ENCODE data around the gene BTBD7. TPM values are rescaled to one million over a fixed set of nuclear protein-coding genes. Genes with fewer than 3 reads are reported as not detected.
"Not testable (repeated sequence)": the region's sequence is repeated elsewhere in the genome, so short reads cannot be mapped to it uniquely, and the experiment has no call there.

BTBD7 gene, protein sequence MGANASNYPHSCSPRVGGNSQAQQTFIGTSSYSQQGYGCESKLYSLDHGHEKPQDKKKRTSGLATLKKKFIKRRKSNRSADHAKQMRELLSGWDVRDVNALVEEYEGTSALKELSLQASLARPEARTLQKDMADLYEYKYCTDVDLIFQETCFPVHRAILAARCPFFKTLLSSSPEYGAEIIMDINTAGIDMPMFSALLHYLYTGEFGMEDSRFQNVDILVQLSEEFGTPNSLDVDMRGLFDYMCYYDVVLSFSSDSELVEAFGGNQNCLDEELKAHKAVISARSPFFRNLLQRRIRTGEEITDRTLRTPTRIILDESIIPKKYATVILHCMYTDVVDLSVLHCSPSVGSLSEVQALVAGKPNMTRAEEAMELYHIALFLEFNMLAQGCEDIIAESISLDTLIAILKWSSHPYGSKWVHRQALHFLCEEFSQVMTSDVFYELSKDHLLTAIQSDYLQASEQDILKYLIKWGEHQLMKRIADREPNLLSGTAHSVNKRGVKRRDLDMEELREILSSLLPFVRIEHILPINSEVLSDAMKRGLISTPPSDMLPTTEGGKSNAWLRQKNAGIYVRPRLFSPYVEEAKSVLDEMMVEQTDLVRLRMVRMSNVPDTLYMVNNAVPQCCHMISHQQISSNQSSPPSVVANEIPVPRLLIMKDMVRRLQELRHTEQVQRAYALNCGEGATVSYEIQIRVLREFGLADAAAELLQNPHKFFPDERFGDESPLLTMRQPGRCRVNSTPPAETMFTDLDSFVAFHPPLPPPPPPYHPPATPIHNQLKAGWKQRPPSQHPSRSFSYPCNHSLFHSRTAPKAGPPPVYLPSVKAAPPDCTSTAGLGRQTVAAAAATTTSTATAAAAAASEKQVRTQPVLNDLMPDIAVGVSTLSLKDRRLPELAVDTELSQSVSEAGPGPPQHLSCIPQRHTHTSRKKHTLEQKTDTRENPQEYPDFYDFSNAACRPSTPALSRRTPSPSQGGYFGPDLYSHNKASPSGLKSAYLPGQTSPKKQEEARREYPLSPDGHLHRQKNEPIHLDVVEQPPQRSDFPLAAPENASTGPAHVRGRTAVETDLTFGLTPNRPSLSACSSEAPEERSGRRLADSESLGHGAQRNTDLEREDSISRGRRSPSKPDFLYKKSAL
- 19.5 and 20.3 TPM in 2 replicates for total RNA-seq (2012; rRNA removed)

DNA sequence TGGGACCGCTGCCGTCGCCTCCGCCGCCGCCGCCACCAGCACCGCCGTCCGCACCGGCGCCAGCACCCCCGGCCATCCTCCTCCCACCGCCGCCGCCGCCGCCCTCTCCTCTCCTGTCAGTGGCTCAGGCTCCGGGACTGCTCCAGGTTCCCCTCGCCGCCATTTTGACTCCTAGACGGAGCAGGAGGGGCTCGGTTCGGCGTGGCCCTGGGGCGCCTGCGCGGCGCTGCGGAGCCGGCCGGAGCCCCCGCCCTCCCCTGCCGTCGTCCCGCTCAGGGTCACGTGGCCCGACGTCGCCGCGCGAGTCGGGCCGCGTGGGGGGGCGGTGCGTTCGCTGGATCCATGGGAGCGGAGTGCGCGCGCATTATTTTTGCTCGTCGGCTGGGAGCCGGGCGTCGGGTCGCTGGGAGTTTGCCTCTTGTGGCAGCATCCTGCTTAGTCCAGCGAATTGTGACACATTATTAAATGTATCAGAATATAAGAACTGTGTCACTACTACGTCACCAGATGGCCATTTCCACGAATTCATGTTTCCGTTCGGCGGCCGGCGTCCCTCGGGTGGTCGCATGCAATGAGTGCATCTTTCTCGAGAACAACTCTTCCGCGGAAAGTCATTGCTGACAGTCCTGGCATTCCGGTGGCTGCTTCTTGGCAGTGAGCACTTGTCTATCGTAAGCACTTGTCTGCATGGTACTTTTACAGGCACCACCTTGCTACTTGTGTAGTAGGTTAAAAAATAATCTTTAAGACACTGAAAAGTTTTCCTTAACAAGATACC, at the start of gene BTBD7:
Gene BTBD7, minus strand, starts transcription at position 184 of the 778 bp plus-strand sequence. CDS start 36,985 bp downstream, outside the sequence.
- Histone ChIP-seq H3K9me3 (replicated peaks; ENCODE audit: low read length) (no peaks in the 10 kb centered on the region), H3K36me3 (ENCODE audit: insufficient read depth, low read length) (no peaks in the 10 kb centered on the region), H3K27me3 (ENCODE audit: control insufficient read depth, insufficient read depth, low read length) (no peaks in the 10 kb centered on the region), H3K9ac (ENCODE audit: low read depth, low read length) (peak within 1 kb of the TSS; percentile 77), H3K4me3 (ENCODE audit: low read length) (peak within 1 kb of the TSS; percentile 73), H3K4me2 (ENCODE audit: low read length) (peak within 1 kb of the TSS; percentile 87), H3K4me1 (ENCODE audit: control insufficient read depth, insufficient read depth, low read length) (peaks cover 15% of the 10 kb centered on the region)

DNA sequence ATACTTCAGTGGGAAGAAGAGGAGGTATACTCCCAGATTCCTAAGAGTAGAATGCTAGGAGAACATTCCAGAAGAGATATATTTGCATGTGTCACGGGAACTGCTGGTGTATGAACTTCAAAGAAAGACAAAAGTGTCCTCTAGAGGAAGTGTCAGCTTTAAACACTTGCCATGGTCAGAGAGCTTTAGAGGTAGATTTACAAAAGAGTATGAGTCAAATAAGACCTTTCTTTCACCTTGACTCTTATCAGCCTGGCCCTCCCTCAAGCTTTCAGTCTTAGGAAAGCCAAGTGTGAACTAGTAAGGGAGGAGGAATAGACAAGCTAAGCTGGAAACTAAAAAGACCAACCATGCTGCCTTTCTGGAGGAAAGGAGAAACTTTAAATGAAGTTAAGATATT, 48.8 kb upstream of the BTBD7 start:
- H3K27me3 ChIP-seq (ENCODE audit: control insufficient read depth, insufficient read depth, low read length) = peaks cover 2% of the 10 kb centered on the region
- H3K4me2 ChIP-seq (ENCODE audit: low read length) = no peak overlapping the region
- H3K9ac ChIP-seq (ENCODE audit: low read depth, low read length) = no peak overlapping the region
- no peaks in the 10 kb centered on the region for H3K9me3 ChIP-seq (replicated peaks; ENCODE audit: low read length)
- H3K36me3 ChIP-seq (ENCODE audit: insufficient read depth, low read length) = no peaks in the 10 kb centered on the region
- H3K4me3 ChIP-seq (ENCODE audit: low read length) = no peak overlapping the region
- H3K4me1 ChIP-seq (ENCODE audit: control insufficient read depth, insufficient read depth, low read length) = no peaks in the 10 kb centered on the region

DNA sequence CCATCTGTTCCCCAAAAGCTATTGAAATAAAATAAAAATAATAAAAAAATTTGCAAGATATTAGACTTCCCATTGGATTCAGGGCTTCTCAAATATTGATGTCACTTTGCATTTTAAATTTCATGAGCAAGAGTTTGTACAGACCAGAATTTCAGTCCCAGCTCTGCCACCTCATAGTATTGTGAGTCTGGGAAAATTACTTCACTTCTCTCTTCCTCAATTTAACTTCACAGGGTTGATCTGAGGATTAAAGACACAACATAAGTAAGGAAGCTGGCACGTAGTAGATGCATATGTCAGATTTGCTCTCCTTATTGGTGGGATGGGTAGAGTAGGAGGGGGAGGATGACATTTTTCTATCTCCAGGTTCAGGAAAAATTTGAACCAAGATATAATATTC, 47.0 kb upstream of the BTBD7 start:
- Histone ChIP-seq H3K9me3 (replicated peaks; ENCODE audit: low read length) (no peaks in the 10 kb centered on the region), H3K36me3 (ENCODE audit: insufficient read depth, low read length) (no peaks in the 10 kb centered on the region), H3K4me3 (ENCODE audit: low read length) (no peak overlapping the region), H3K9ac (ENCODE audit: low read depth, low read length) (no peak overlapping the region), H3K27me3 (ENCODE audit: control insufficient read depth, insufficient read depth, low read length) (peaks cover 2% of the 10 kb centered on the region), H3K4me2 (ENCODE audit: low read length) (no peak overlapping the region), H3K4me1 (ENCODE audit: control insufficient read depth, insufficient read depth, low read length) (no peaks in the 10 kb centered on the region)

DNA sequence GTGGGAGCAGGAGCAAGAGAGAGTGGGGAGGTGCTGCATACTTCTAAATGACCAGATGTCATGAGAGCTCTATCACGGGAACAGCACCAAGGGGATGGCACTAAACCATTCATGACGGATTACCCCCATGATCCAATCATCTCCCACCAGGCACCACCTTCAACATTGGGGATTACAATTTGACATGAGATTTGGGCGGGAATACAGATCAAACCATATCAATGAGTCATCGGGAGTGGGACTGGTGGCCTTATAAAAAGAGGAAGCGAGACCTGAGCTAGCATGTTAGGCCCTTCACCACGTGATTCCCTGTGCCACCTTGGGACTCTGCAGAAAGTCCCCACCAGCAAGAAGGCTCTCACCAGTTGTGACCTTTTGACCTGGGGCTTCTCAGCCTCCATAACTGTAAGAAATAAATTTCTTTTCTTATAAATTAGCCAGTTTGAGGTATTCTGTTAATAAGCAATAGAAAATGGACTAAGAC, 42.9 kb upstream of the BTBD7 start:
- no peaks in the 10 kb centered on the region for H3K27me3 ChIP-seq (ENCODE audit: control insufficient read depth, insufficient read depth, low read length)
- no peaks in the 10 kb centered on the region for H3K4me1 ChIP-seq (ENCODE audit: control insufficient read depth, insufficient read depth, low read length)
- no peaks in the 10 kb centered on the region for H3K9me3 ChIP-seq (replicated peaks; ENCODE audit: low read length)
- no peak overlapping the region for H3K9ac ChIP-seq (ENCODE audit: low read depth, low read length)
- no peak overlapping the region for H3K4me2 ChIP-seq (ENCODE audit: low read length)
- no peak overlapping the region for H3K4me3 ChIP-seq (ENCODE audit: low read length)
- H3K36me3 ChIP-seq (ENCODE audit: insufficient read depth, low read length) = no peaks in the 10 kb centered on the region

DNA sequence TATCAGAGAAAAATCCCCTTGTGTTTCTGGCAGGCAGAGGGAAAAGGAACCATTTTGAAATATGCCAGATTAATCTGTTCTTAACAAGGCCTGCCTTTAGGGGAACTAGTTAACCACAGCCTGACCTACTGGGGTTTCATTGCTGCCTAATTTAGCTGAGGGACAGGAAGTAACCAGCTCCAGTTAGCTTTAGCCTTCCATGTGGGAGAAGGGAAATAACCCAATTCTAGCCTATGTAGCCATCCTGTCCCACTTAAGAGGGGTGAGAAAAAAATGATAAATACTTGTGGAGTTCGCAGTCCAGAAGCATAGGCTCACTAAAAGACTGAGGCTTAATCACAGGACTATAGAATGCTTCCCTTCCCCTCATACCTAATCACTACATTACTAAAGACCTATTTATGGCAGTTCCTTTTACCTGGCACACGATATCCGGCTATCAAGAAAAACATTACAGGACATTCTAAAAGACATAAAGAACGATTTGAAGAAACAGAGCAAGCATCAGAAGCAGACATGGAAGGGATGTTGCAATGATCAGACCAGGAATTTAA, 37.0 kb upstream of the BTBD7 start:
- Histone ChIP-seq H3K36me3 (ENCODE audit: insufficient read depth, low read length) (no peaks in the 10 kb centered on the region), H3K4me2 (ENCODE audit: low read length) (no peak overlapping the region), H3K9ac (ENCODE audit: low read depth, low read length) (no peak overlapping the region)

DNA sequence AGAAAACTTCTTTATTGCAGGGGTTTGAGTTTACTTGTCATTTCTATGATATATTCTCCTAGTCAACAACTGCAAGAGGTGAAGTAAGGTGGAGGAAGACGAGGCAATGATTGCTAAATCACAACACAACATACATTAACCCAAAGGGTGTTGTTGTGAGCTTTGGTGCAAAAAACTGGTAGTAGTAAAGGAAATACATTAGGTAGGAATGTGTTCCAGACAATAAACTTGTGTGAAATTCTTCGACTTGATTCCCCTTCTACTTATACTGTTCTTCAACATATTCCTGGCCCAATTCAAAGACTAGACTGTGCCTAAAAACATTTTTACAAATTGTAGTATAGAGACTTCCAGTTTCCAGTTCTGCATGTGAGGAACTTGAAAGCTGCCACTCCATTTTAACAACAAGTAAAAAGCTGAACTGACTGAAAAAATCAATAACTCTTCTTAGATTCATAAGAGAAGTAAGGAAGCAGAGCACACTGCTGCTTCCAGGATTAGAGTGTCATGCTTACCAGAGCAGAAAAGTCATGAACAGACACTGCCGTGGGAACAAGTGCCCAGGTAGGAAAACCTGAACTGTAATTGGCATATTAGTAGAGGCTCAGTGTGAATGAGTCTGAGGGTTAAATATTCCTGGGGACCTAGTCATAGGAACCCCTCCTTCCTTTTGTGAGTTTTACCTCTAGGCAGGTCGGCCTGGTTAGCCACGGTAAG, 36.3 kb upstream of the BTBD7 start:
- Histone ChIP-seq H3K36me3 (ENCODE audit: insufficient read depth, low read length) (no peaks in the 10 kb centered on the region), H3K27me3 (ENCODE audit: control insufficient read depth, insufficient read depth, low read length) (peaks cover 3% of the 10 kb centered on the region), H3K4me1 (ENCODE audit: control insufficient read depth, insufficient read depth, low read length) (no peaks in the 10 kb centered on the region), H3K4me3 (ENCODE audit: low read length) (no peak overlapping the region), H3K9me3 (replicated peaks; ENCODE audit: low read length) (no peaks in the 10 kb centered on the region), H3K9ac (ENCODE audit: low read depth, low read length) (no peak overlapping the region), H3K4me2 (ENCODE audit: low read length) (no peak overlapping the region)

More for the DNA sequence above, 37.0 kb upstream of the BTBD7 start:
- no peaks in the 10 kb centered on the region for H3K9me3 ChIP-seq (replicated peaks; ENCODE audit: low read length)
- H3K27me3 ChIP-seq (ENCODE audit: control insufficient read depth, insufficient read depth, low read length) = peaks cover 3% of the 10 kb centered on the region
- H3K4me1 ChIP-seq (ENCODE audit: control insufficient read depth, insufficient read depth, low read length) = no peaks in the 10 kb centered on the region
- no peak overlapping the region for H3K4me3 ChIP-seq (ENCODE audit: low read length)

DNA sequence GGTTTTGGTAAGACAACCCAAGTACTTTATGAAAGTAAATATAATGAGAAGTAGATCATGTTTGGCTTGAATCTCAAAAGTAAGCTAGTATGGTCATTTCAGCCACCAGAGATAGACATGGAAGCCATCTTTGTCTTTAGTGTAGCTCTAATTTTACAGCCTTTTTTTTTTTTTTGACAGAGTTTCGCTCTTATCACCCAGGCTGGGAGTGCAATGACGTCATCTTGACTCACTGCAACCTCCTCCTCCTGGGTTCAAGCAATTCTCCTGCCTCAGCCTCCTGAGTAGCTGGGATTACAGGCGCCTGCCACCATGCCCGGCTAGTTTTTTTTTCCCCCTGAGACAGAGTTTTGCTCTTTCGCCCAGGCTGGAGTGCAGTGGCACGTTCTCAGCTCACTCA, 22.0 kb upstream of the BTBD7 start:
- not testable (repeated sequence) for H3K4me2 ChIP-seq (ENCODE audit: low read length); H3K4me1 ChIP-seq (ENCODE audit: control insufficient read depth, insufficient read depth, low read length); H3K9ac ChIP-seq (ENCODE audit: low read depth, low read length)

DNA sequence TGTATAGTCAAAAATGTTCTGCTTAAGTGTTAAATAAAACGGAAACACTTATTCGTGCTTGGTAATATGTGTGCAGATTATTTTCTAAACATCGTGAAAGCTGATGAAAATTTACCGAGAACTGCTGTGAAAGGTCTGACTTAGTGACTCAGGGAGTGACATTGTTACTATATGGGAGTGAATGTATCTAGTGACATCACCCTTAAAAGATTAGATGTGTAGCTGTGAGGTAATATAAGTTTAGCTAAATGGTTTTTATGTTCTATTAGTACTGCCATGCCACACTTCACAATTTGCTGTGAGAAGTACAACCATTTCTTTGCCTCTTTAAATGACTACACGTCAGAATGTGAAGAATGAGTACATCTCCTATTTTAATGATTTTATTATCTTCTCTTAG, 15.5 kb upstream of the BTBD7 start:
- H3K36me3 ChIP-seq (ENCODE audit: insufficient read depth, low read length) = no peaks in the 10 kb centered on the region
- no peaks in the 10 kb centered on the region for H3K27me3 ChIP-seq (ENCODE audit: control insufficient read depth, insufficient read depth, low read length)

More for the DNA sequence above, 22.0 kb upstream of the BTBD7 start:
- not testable (repeated sequence) for H3K36me3 ChIP-seq (ENCODE audit: insufficient read depth, low read length); H3K9me3 ChIP-seq (replicated peaks; ENCODE audit: low read length); H3K27me3 ChIP-seq (ENCODE audit: control insufficient read depth, insufficient read depth, low read length); H3K4me3 ChIP-seq (ENCODE audit: low read length)

DNA sequence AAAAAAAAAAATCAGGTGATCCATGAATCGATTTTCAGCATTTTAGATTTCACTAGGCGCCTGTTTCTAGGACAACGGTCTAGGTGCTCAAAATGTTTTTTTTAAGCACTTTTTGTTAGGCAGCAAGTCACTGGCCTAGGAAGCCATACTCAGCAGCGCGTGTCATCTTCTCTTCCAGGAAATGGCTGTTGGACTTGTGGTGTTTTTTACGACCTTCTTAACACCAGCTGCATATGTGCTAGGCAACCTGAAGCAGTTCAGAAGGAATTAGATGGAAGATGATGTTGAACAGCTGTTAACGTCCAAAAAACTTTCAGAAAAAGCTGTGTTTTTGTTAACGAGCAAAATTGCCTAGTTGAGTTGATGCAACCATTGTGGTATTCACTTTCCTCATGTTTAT, 15.0 kb upstream of the BTBD7 start:
- Histone ChIP-seq H3K36me3 (ENCODE audit: insufficient read depth, low read length) (no peaks in the 10 kb centered on the region), H3K9ac (ENCODE audit: low read depth, low read length) (no peak overlapping the region), H3K27me3 (ENCODE audit: control insufficient read depth, insufficient read depth, low read length) (no peaks in the 10 kb centered on the region), H3K9me3 (replicated peaks; ENCODE audit: low read length) (no peaks in the 10 kb centered on the region), H3K4me2 (ENCODE audit: low read length) (no peak overlapping the region), H3K4me1 (ENCODE audit: control insufficient read depth, insufficient read depth, low read length) (no peaks in the 10 kb centered on the region), H3K4me3 (ENCODE audit: low read length) (no peak overlapping the region)

More for the DNA sequence above, 15.5 kb upstream of the BTBD7 start:
- H3K9me3 ChIP-seq (replicated peaks; ENCODE audit: low read length) = no peaks in the 10 kb centered on the region
- H3K9ac ChIP-seq (ENCODE audit: low read depth, low read length) = no peak overlapping the region
- no peak overlapping the region for H3K4me2 ChIP-seq (ENCODE audit: low read length)
- no peaks in the 10 kb centered on the region for H3K4me1 ChIP-seq (ENCODE audit: control insufficient read depth, insufficient read depth, low read length)
- no peak overlapping the region for H3K4me3 ChIP-seq (ENCODE audit: low read length)
